Colonic mucosa (tissue), 4 donors: ENCODE data around the gene WASF1. TPM values are rescaled to one million over a fixed set of nuclear protein-coding genes. Genes with fewer than 3 reads are reported as not detected.

Source experiments
- DNase-seq: peaks from one replicate; pipeline ENCODE4 v3.0.0-alpha.2; 2020
- H3K27ac ChIP-seq: fragments of 200-600 bp; one replicate; pipeline ENCODE4 v1.8.0; 2021
- H3K27me3 ChIP-seq: fragments of 200-600 bp; one replicate; pipeline ENCODE4 v1.8.0; 2021
- H3K36me3 ChIP-seq: fragments of 200-600 bp; one replicate; pipeline ENCODE4 v1.8.0; 2021
- H3K4me1 ChIP-seq: fragments of 200-600 bp; one replicate; pipeline ENCODE4 v1.8.0; 2021; ENCODE audit warnings: mild to moderate bottlenecking
- H3K4me3 ChIP-seq: fragments of 200-600 bp; one replicate; pipeline ENCODE4 v1.8.0; 2021
- H3K9ac ChIP-seq, 2 donors: one replicate each; pipeline ENCODE4 v1.7.0; 2013; ENCODE audit warnings: control low read depth in 2 of 2, low read depth in 2 of 2, low read length in 2 of 2
- H3K9me3 ChIP-seq: fragments of 200-600 bp; one replicate; pipeline ENCODE4 v1.8.0; 2021
- CTCF ChIP-seq: fragments of 200-600 bp; IDR thresholded peaks from one replicate; pipeline ENCODE4 v1.8.0; 2022; ENCODE audit warnings: antibody characterized with exemption, mild to moderate bottlenecking
- intact Hi-C: fragments of 100-400 bp; cut with DNase I; formaldehyde crosslinking; loops from one replicate; pipeline ENCODE4 v1.14.1; 2022
- total RNA-seq, 2 donors: library from RNA; stranded (reverse); fragmentation: NEBNext Ultra II Directional in 1 of 2; extraction: Animal tissue kit (Norgen Biotek cat#: 25700) in 1 of 2; gene quantifications; one replicate each; pipeline ENCODE4 v1.2.1, GENCODE V29; 2021
- donor health status: healthy.
- donor health status: DM: no; HTN: no; CAD: no.
- donor health status: DM: no; HTN: no; CAD: no.

WASF1 gene
- total RNA-seq, 2 donors from 2014 or later: 2.2 to 4.8 TPM

DNA sequence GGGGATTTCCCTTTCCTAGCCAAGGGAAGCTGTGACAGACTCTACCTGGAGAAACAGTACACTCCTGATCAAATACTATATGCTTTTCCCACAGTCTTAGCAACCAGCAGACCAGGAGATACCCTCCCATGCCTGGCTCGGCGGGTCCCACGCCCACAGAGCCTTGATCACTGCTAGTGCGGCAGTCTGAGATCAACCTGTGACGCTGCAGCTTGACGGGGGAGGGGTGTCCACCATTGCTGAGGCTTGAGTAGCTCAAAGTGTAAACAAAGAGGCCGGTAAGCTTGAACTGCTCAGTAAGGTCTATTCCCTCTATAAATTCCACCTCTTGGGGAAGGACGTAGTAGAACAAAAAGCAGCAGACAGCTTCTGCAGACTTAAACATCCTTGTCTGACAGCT lies 63.2 kb downstream of the WASF1 start:
- intact Hi-C loops: no loop called here
- no peak overlapping the region for H3K4me3 ChIP-seq
- TF ChIP-seq CTCF: no peak
- H3K9me3 ChIP-seq: no peaks in the 10 kb centered on the region
- H3K27ac ChIP-seq: no peak overlapping the region
- H3K4me1 ChIP-seq: no peaks in the 10 kb centered on the region
- H3K36me3 ChIP-seq: no peaks in the 10 kb centered on the region
- no peak overlapping the region for H3K9ac ChIP-seq
- H3K27me3 ChIP-seq: no peaks in the 10 kb centered on the region
- no peak for DNase-seq

GRCh38 chr6:110114004-110114403 lies 65.5 kb downstream of the WASF1 start:
- H3K4me3 ChIP-seq: no peak overlapping the region
- no peaks in the 10 kb centered on the region for H3K9me3 ChIP-seq
- no peak for TF ChIP-seq CTCF
- H3K27me3 ChIP-seq: no peaks in the 10 kb centered on the region
- H3K9ac ChIP-seq: no peak overlapping the region
- intact Hi-C loops: no loop called here
- no peaks in the 10 kb centered on the region for H3K36me3 ChIP-seq
- H3K4me1 ChIP-seq: no peaks in the 10 kb centered on the region
- H3K27ac ChIP-seq: no peak overlapping the region
- no peak for DNase-seq

GRCh38 chr6:110105296-110105695 lies 74.2 kb downstream of the WASF1 start:
- no peaks in the 10 kb centered on the region for H3K27me3 ChIP-seq
- no peak for TF ChIP-seq CTCF
- no peaks in the 10 kb centered on the region for H3K4me1 ChIP-seq
- intact Hi-C loops: no loop called here
- no peak overlapping the region for H3K4me3 ChIP-seq
- no peaks in the 10 kb centered on the region for H3K9me3 ChIP-seq
- no peak for DNase-seq
- H3K36me3 ChIP-seq: no peaks in the 10 kb centered on the region
- no peak overlapping the region for H3K9ac ChIP-seq
- H3K27ac ChIP-seq: no peak overlapping the region

DNA sequence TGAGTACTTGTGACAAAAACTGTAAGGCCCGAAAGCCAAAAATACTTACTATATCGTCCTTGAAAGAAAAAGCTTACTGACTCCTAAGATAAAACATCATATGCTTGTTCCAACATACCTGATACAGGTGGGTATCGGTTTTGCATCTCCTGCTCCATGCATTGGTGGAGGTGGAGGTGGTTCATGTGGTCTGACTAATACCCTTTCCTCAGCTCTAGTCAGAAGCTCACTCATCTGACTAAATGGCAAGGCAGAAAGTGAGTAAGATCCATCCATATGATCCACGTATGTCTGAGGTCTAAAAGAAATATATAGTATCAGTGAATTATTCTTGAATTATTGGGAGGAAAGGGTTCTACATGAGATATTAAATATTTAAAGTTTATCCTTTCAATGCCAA lies 76.2 kb downstream of the WASF1 start:
- H3K4me3 ChIP-seq: no peak overlapping the region
- no peaks in the 10 kb centered on the region for H3K36me3 ChIP-seq
- no peaks in the 10 kb centered on the region for H3K4me1 ChIP-seq
- H3K27ac ChIP-seq: no peak overlapping the region
- no peaks in the 10 kb centered on the region for H3K27me3 ChIP-seq
- no peak for TF ChIP-seq CTCF
- H3K9ac ChIP-seq: no peak overlapping the region
- H3K9me3 ChIP-seq: no peaks in the 10 kb centered on the region
- intact Hi-C loops: no loop called here
- no peak for DNase-seq

DNA sequence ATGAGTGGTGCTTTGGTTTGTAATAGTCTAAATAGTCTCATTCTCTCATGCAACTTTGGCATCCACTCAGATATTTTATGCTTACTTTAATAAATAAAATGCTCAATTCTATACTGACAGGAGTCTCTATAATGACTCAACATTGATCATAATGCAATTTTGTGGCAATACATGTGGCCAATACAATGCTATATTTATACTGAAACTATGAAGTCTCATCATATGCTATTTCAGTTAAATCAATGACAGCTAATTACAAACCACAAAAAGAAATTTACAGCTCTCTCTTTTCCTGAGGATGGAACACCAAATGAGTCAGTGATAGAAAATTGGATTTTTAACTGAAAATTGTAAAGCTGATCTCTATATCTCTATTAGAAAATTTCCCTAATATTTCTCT lies 77.1 kb downstream of the WASF1 start:
- no peak overlapping the region for H3K9ac ChIP-seq
- no peak overlapping the region for H3K4me3 ChIP-seq
- H3K27ac ChIP-seq: no peak overlapping the region
- H3K36me3 ChIP-seq: no peaks in the 10 kb centered on the region
- no peaks in the 10 kb centered on the region for H3K4me1 ChIP-seq
- intact Hi-C loops: no loop called here
- H3K9me3 ChIP-seq: no peaks in the 10 kb centered on the region
- DNase-seq: no peak
- H3K27me3 ChIP-seq: no peaks in the 10 kb centered on the region
- no peak for TF ChIP-seq CTCF

DNA sequence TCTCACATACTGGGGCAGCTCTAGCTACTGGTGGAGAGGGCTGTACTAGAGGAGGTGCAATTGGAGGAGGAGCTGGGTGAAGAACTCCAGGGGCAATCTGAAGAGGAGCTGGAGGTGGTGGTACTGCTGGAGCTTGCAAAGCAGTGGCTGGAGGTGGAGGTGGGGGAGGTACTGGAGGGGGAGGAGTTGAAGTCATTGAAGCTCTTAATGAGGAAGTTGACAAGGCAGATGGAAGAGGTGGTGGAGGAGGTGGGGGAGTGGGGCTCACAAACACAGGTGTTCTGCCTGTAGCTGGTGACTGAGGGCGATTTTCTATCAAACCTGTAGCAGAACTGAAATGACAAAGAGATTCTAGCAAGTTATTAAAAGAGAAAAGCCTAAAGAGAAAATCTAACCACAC lies 77.6 kb downstream of the WASF1 start:
- Histone ChIP-seq H3K27me3 (no peaks in the 10 kb centered on the region), H3K27ac (no peak overlapping the region), H3K9me3 (no peaks in the 10 kb centered on the region), H3K4me1 (no peaks in the 10 kb centered on the region), H3K4me3 (no peak overlapping the region), H3K36me3 (no peaks in the 10 kb centered on the region), H3K9ac (no peak overlapping the region)
- DNase-seq: no peak
- intact Hi-C loops: no loop called here
- TF ChIP-seq CTCF: no peak
